HG03469 (cell line): ENCODE data around the gene CASTOR1.
A peak's percentile ranks its signal among the peaks of the same experiment; 100 is the strongest.

ENCODE experiments used
- ATAC-seq: cut with Tn5 transposase; IDR thresholded peaks from one replicate; pipeline ENCODE4 v1.9.1; 2021; ENCODE audit warnings: mild to moderate bottlenecking, moderate library complexity, moderate number of reproducible peaks; ENCODE audit not compliant: unreplicated experiment

CASTOR1 gene

GRCh38 chr22:30266445-30267381 is 22.6 kb downstream of the CASTOR1 start, which contains the start of gene OSM:
TSS of gene OSM (minus strand) at chr22:30266851. CDS start at chr22:30266799, 52 bp downstream.
- ATAC-seq, result no peak

- peak; percentile 43 for ATAC-seq
These were observed 23.4 kb downstream of the CASTOR1 start for GRCh38 chr22:30265823-30266444.

- no peak for ATAC-seq
These were observed 24.1 kb downstream of the CASTOR1 start for GRCh38 chr22:30265131-30265720.

- ATAC-seq, result no peak
These were observed 25.4 kb downstream of the CASTOR1 start for GRCh38 chr22:30263883-30264282.

- ATAC-seq, result no peak
These were observed 26.2 kb downstream of the CASTOR1 start for GRCh38 chr22:30262917-30263741.

DNA sequence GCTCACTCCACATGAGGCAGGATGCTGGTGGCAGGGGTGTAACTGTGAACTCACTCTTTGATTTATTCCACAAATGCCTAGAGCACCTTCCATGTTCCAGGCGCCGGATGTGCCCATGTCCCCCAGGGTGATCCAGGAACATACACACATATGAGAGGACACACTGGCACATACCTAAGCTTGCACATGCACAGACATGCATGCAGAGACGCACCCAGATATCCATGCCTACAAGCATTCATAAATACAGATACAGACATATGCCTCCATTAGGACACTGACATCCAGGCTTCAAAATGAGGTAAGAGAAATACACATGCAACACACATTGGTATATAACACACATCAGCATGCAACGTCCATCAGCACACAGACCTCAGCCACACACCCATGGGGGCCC is 27.2 kb downstream of the CASTOR1 start:
- ATAC-seq, result no peak

DNA sequence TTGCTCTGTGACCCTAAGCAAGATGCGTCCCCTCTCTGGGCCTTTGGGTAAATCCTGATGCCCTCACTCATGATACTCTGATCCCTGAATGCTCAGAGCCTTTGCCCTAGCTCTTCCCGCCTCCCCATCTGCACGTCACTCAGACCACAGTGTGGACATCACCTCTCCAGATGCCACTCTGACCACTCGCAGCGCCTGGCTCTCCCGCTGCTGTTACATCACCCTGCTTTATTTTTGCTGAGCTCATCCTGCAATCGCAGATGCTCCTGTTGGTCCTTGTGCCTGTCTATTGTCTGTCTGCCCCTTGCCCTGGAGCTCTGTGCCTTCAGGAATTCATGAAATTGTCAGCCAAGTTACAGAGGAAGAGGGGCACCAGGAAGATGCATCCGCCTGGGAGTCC is 28.2 kb downstream of the CASTOR1 start:
- no peak for ATAC-seq

- no peak for ATAC-seq
These were observed 28.6 kb downstream of the CASTOR1 start for GRCh38 chr22:30260682-30261081.

DNA sequence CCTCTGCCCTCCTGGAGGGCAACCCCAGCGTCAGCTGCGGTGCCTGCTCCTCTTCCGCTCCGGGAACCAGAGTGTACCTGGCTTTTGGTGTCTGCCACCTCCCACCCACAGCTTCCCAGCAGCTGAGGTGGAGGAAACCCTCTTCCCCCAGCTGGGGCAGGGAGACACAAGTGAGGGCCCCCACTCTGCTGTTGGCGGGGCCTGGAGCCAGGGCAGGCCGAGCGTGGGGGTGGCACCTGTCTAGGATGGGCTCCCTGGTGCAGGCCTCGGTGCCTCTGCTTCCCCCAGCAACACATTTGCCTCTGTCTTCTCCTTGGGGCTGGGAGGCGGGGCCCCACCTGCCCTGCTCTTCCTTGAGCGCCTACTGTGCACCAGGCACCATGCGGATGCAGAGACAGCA is 29.0 kb downstream of the CASTOR1 start:
- ATAC-seq, result no peak

- ATAC-seq, result no peak
These were observed 35.0 kb downstream of the CASTOR1 start for GRCh38 chr22:30254314-30254713.

GRCh38 chr22:30253205-30253852 is 36.0 kb downstream of the CASTOR1 start:
- no peak for ATAC-seq

DNA sequence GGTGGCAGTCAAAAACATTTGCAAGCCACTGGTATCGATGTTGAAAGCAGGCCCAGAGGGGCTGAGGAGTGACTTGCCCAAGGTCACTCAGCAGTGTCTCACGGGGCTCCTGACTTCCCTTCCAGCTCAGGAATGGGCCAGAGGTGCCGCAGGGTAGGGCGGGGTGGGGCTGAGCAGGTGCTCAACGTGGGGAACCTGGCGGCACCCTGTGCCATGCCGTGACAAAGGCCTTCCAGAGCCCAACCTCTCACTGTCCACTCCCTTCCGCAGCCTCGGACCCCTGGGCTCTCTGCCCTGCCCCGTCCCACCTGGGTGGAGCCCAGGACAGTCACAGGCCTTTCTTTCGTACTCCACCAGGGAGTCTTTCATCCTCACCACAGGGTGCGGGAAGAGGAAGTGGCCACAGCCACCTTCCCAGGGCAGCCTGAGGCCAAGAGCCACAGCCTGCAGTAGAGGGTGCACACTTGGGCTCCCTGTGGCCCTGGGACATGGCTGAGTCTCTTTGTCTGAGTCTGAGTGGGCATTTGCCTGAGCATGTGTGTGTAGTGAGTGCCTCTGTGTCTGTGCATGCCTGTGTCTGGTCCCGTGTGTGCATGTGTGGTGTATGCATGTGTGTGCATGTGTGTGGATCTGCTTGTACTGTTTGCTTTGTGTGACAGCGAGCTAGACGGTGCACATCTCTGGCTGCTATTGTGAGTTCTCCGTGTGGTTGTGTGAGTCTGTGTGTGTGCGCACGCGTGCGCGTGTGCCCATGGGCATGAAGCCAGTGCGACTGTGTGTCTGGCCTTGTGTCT is 36.7 kb downstream of the CASTOR1 start:
- no peak for ATAC-seq

DNA sequence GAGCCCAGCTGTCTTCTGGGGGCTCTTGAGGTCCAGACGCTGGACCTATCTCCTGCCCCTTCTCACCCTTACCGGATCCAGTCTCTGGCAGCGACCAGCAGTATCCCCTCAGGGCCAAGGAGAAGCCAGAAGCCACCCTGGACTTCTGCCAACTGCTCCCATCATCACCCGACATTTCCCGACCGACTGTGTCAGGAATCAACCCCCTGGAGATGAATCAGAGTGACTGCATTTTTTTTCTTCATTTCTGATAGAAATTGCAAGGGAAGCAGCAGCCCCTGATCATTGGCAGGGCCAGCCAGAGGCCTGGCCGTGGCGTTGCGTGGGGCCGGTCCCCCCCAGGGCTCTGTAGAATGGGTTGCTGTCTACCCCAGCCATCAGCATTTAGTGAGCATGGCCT is 37.6 kb downstream of the CASTOR1 start:
- no peak for ATAC-seq

DNA sequence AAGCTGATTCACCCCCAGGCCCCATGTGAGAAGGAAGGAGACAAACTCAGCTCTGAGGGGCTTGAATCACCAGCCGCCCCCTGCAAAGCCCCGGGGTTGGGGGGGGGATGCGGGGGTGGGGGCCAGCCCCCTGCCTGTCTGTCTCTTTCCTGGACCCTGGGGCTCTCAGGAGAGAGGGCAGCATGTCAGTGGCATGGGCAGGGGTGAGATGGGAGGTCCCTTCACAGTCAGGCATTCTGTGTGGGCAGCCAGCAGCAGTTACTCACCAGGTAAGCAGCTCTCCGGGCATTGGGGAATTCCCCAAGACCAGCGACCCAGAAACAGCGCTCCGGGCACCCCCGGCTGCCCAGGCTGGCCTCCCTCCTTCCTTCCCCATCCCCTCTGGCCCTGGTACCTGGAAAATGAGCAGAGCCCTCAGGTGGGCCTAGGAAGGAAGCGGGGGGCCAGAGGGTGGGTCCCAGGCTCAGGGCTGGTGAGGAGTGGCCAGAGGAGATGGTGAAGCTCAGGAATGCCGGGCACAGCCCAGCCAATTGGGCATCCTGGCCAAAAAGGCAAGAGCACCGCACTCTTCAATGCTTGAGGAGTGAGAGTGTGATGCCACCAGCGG is 38.5 kb downstream of the CASTOR1 start:
- ATAC-seq, result no peak

GRCh38 chr22:30250039-30250565 is 39.2 kb downstream of the CASTOR1 start:
- ATAC-seq, result no peak

- ATAC-seq, result no peak
These were observed 40.0 kb downstream of the CASTOR1 start for GRCh38 chr22:30249049-30250038.

- no peak for ATAC-seq
These were observed 40.8 kb downstream of the CASTOR1 start for GRCh38 chr22:30248484-30248883.

GRCh38 chr22:30247974-30248373 is 41.3 kb downstream of the CASTOR1 start:
- ATAC-seq, result no peak
